Islet of Langerhans (tissue), 1 donor: ENCODE results near the gene SYT1.
"Not testable (repeated sequence)": the region's sequence is repeated elsewhere in the genome, so short reads cannot be mapped to it uniquely, and the experiment has no call there.

Experiments
- FAIRE-seq: peaks from one replicate; lab custom pipeline; 2011; peaks lifted over from hg19 to GRCh38; lab: Jason Lieb, UNC

SYT1 gene

DNA sequence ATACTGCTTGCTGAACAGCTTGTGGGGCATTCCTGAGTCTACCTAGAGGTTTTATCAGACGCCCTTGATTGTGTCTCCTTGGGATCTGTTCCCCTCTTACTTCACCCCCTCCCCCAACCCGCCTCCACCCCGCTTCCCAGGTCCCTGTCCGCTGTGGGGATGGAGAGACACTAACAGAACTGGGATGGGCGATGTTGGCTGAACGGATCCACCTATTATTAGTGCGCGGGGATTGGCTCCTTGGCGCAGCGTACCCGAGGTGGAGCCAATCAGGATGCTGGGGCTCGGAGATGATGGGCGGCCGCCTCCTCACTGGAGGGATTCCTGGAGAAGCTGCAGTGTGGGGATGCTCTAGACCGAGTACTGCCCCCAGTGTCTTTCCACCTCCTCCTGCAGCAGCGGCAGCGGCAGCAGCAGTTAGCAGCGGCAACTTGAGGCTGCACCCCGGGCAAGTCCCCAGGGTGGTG is at the start of gene SYT1:
TSS of gene SYT1 (plus strand) at position 372 of the 467 bp plus-strand sequence.
- FAIRE-seq: no peak

DNA sequence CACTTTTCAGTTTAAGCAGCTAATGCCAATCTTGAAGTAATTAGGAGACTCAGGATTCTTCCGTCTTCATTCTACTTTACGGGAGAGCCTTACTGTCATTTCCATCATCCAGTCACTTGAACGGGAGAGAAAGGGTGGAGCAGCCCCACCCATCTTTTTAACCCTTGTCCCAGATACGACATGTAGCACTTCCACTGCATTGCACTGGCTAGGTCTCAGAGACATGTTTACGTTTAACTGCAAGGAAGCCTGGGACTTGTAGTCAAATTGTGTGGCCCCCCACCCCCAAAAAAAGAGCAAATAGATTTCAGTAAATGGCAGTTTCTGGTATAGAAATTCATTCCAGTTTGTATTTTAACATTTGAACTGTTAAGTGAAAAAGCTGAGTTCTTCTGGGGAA is 46.1 kb upstream of the SYT1 start:
- FAIRE-seq: no peak

DNA sequence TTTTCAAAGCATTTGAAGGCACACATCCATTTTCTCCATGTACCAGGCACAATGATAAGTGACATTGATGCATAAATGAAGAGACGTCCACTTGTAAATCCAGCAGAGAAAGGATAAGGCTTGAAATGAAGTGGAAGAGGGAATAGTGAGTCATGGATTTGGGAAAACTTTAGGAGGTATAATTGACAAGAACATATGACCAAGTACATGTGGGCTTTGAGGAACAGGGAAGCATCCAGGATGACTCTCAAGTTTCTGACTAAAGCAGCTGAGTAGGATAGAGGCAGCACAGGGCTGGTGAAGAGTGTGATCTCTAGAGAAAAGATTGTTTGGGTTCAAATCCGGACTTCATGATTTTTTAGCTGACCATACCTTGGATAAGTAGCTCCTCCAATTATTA is 43.6 kb upstream of the SYT1 start:
- no peak for FAIRE-seq

DNA sequence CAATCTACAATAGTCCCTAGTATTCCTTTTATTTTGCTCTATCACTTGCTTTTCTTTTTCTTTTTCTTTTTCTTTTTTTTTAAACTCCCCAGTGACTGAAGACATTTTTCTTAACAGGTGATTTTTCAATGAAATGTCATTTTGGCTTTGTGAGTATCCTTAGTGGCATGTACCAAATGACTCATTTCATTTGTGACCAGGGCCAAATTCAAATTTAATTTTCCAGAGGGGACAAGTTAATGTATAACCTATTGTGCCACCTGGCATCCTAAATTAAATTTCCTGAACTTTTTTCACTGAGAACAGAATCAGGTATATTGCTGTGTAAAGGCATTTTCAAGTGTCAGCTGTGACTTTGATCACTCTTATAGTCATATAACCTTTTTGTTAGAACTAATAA is 39.7 kb upstream of the SYT1 start:
- FAIRE-seq: no peak

DNA sequence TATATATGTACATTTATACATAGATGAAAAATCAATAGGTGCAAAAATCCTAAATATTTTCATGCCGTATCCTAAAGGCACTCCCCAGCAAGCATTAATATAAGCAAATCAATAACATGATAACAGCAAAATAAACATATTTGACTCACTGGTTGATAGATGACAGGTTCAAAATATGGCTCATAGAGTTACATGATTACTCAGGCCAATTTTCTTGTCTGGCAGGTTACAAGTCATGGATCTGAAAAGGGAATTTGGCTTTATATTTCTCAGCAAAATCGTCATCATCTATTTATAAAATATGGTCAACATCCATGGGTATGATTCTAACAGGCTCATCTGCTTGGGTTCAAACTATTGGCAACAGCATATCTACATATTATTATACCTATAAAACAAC is 34.9 kb upstream of the SYT1 start:
- no peak for FAIRE-seq

DNA sequence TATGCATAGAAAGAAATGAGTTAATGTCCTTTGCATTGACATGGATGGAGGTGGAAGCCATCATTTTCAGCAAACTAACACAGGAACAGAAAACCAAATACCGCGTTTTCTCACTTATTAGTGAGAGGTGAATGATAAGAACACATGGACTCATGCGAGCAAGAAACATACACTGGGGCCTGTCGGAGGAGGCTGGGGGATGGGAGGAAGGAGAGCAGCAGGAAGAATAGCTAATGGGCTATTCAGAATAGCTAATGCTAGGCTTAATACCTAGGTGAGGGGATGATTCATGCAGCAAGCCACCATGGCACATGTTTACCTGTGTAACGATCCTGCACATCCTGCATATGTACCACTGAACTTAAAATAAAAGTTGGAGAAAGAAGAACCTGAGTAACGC is 29.1 kb upstream of the SYT1 start:
- FAIRE-seq: no peak

DNA sequence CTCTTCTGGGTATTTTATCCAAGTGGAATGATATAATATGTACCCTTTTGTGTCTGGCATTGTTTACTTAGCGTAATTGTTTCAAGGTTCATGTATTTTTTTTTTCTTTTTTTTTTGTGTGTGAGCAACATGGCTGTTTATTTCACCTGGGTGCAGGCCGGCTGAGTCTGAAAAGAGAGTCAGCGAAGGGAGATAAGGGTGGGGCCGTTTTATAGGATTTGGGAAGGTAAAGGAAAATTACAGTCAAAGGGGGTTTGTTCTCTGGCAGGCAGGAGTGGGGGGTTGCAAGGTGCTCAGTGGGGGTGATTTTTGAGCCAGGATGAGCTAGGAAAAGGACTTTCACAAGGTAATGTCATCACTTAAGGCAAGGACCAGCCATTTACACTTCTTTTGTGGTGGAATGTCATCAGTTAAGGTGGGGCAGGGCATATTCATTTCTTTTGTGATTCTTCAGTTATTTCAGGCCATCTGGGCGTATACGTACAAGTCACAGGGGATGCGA is 24.0 kb upstream of the SYT1 start:
- not testable (repeated sequence) for FAIRE-seq

DNA sequence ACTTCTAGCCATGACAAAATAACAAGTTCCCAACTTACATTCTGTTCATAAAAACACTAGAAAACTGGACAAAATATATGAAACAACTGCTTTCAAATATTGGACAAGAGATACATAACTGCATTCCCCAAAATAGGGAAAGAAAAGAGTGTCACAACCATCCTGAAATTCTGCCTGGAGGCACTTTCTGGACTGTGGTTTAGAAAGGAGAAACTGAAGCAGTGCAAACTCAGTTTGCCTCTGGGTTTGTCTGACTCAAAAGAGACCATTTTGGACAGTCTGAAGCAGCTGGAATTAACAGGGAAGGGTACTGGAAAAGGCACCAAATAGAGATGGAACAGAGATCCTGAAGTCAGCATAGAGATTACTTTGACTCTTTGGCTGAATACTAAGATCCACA is 11.3 kb upstream of the SYT1 start:
- no peak for FAIRE-seq

DNA sequence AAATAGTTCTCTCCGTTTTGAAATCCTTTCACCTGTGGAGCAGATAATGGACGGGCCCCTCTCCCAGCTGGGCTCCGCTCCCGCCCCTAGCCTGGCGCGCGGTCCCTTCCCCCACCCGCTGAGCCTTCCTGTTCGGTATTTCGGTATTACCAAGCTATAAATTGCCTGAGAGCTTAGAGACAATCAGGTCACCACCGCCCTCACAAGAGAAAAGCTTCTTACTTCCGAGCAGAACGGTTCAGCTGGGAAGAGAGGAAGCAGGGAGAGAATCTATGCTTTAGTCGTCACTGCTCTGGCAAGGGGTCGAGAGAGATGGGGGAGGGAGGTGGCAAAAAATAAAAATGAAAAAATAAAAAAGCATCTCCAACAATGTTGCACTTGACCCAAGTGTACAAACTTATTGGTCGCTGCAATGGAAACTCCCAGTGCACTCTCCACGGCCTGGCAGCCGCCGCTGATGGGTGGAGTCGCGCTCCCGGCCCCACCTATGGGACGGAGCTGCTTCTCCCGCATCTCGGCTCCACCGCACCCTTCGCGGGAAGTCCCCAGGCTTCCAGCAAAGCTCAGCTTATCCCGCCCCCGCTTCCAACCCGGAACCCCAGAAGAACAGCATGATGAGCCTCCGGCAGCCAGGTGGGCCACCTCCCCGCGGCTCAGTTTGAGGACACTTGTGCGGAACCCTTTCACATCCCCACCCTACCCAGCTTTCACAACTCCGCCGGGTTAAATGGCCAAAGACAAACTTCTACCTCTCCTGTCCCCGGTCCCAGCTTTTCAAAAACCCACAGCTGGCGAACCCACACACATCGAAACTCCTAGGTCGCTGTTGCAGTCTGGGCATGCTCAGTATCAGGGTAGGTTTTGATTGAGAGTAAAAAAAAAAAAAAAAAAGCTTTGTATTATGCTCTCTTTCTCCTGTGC is 832 bp upstream of the SYT1 start:
- FAIRE-seq: no peak

DNA sequence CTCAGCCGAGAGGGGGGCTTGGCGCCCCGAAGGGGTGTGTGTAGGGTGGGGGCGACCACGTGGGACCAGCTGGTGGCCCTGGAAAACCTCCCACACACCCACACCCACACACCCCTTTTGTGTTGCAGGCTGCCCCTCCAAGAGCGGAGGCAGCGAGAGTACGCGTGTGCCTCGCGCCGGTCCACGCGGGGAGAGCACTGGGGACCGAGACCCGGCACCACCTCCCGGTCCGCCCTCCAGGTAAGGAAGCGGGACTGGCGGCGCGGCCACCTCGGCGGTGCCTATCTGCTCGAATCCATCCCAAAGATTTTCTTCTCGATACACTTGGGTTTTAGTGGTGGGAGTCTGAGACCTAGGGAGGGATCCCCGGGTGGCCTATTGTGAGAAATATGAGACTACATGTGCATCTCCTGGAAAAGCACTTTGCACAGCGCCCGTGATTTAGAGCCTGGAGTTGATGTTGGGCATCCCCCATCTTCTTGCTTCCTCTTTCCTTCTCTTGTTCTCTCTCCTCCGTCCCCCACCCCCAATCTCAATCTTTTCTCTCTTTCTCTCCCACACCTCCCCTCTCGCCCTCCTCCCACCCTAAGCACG is 393 bp downstream of the SYT1 start:
- FAIRE-seq: no peak

DNA sequence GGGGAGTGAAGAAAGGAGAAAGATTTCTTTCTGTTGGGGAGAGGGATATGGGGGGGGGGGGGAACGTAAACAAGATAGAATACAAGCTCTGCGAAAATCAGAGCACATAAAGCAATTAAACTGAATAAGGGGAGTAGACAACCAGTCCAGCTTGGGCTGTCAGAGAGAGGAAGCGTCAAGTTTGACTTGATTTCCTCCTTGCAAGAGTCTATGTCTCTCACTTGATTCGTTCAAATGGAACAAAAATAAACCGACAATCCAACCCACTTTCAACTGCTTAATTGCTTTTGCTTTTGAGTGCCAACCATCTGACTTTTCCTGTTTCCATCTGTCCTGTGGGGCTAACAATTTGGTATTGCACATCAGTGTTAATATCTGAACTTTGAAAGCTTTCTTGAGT is 942 bp downstream of the SYT1 start:
- no peak for FAIRE-seq

DNA sequence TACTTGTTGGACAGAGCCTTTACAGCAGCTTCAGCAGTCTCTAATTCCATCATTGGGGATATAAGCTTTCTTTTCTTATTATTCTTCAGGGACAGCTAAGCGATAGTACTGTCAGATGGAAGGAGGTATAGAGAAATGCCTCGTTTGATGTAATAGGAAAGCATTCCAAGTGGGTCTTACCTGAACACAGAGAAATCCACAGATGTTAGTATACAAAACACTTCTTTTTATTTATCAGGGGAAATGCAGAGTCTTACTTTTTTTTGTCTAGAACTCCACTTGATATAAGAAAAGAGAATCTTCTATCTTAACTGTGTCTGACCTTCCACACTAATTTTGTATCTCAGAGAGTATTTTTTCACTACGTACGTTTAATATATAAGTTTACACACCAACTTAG is 1.9 kb downstream of the SYT1 start:
- FAIRE-seq: no peak

DNA sequence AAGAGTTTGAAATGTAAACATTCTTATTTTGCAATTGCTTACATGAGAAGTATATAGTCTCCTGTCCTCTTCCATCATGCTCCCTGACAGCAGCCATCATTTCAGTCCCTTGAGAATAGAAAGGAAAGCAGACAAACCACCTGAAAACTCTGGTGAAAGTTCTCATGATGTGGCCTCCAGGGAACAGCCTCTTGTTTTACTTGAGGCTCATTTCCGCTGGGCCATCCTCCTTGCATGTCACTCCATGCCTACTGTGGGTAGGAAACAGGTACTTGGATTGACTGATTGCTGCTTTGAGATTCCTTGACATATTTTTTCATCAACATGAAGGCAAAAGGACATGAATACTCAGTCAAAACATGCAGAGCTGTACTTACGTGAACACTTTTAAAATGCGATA is 6.0 kb downstream of the SYT1 start:
- no peak for FAIRE-seq

DNA sequence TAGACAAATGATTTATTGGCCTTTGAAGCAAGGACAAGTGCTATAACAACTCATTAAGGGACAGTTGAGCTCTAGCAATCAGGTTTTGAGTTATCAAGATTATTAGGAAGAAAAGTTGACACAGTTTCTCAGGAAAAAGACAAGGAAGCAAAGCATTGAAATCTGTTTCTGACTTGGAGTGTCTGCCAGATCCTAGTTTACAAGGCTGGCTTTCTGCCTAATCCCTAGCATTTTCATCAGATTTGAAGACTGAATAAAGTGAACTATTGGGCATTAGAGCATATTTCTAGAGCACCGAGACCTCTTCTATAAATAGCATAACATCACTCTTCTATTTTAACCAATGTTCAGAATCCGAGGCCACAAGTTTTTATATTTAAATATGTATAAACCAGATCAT is 7.0 kb downstream of the SYT1 start:
- FAIRE-seq: no peak

DNA sequence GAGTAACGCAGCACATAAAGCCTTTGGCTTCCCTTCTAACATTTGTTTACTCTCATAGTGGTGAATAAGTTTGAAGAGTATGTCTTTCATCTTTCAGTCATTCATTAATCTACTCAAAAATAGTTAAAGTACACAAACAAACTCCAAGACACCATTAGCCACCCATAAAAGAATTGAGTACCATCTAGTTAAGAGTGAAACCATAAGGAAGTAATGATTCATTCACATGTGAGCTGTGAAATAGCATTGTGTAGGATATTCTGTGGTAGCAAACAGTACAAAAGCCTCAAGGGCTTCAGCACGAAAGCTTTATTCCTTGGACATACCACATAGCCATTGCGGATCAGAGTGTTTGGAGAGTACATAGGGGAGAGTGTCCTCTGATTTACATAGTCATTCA is 13.9 kb downstream of the SYT1 start:
- no peak for FAIRE-seq

DNA sequence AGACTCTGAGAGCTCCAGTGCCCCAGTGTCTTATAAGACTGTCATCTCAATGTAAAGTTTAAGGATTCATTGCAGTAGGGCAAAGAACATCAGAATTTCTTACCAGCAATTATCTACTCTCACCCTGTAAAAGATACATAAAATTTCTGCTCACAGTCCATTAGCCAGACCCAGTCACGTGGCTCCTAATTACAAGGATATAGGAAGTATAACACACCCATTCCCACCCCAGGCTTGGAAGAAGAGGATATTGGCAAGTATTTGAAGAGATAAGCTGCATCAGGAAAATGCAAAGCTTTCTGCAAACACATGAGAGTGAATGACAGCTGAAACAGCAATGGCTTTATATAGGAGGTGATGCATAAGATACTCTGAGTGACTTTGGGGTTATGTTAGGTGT is 14.3 kb downstream of the SYT1 start:
- no peak for FAIRE-seq

DNA sequence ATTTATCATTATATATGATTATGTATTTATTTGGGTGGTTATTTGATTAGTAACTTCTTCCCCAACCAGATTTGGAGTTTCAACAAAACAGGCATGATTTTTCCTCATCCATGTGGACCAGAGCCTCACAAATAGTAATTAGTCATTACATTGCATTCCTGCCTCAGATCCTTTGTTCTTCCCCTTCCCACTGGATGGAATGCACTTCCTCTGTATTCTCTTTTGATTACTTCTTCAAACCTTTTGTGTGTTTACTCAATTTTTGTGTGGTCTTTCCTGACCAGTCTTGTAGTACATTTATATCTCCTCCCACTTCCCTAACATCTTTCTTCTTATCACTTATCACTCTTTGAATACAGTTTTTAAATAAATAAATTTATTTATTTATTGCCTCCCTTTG is 15.5 kb downstream of the SYT1 start:
- FAIRE-seq: no peak

DNA sequence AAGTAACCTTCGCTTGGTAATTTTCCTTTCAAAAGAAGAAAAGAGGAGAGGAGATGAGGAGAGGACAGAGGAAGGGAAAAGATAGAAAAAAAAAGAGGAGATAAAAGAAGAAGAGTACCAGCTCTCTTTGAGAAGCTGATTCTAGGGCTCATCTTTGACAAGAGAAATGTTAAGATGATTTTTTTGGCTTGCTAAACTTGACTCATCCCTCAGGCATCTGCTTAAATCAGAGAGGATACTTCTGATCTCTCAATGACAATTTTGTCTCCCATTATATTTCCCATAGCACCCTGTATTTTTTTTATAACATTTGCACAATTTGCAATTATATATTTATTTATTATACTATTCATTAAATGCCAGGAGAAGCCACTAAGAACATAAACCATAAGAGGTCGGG is 17.1 kb downstream of the SYT1 start:
- FAIRE-seq: no peak

DNA sequence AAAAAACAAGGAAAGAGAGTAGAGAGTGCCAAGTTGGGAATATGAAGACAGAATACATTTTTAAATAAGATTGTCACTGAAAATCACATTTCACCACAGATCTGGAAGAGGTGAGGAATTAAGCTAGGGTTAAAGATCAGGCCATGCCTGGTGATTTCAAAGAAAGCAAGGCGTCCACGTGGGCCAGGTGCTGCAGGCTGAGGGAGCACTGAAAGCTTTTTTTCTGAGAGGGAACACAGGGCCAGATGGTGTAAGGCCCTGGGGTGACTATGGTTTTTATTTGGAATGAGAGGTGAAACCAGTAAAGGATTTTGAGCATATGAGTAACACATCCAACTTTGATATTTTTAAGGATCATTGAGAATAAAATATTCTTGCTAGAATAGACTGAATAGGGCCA is 20.9 kb downstream of the SYT1 start:
- FAIRE-seq: no peak

DNA sequence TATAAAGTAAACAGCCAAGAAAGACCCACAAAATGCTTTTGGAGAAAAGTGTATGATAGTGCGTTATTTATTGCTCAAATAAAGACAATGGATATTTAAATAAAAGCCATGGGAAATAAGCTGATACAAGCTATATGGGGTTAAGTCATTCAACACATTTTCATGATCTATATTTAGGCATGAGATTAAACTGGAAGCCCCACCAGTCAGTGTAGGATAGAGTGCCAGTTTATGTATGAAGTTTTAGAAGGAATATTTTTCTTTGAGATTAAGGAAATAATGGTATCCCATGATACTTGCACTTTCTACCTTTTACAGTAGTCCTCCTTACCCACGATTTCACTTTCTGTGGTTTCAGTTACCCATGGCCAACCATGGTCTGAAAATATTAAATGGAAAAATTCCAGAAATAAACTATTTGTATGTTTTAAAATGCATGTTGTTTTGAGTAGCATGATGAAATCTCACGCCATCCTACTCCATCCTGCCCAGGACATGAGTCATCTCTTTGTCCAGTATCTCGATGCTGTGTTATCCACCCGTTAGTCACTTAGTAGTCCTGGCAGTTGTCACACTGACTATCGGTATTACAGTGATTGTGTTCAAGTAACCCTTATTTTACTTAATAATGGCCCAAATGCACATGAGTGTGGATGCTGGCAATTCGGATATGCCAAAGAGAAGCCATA is 22.3 kb downstream of the SYT1 start:
- FAIRE-seq: no peak

DNA sequence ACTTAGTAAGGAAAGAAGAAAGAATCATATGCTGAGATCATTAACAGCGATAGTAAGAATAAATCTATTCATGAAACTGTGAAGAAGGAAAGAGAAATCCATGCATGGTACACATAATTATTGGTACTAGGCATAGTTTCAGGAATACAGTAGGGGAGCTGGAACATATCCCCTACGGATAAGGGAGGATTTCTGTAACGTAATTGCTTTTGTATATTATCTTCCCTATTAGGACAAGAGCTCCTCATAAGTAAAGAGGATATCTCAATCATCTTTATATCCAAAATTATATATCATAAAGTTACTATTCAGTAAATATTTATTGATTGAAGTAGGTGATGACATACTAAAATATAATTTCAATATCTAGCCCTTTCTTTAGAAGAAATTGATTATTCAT is 22.9 kb downstream of the SYT1 start:
- FAIRE-seq: no peak

DNA sequence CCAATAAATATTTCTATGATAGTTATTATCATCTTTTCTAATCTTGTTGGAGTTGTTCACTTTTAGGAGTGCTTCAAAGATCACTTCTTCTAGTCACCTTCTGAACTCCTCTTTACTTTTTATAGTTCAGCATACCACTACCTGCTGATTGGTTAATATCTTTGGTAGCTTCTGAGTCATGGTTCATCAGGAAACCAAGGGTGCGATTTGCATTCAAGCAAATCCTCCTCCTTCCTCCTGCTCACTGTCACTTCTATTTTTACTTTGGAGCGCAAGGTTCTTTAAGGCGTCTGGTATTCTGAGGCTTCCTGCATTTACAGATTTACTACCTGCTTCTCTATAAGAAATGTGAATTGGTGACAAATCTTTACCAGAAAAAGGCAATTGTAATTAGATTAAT is 24.0 kb downstream of the SYT1 start:
- no peak for FAIRE-seq
